Measurements from ENCODE around the gene IL12B.

The IL12B gene

GRCh38 chr5:159331093-159331973 is 1.0 kb upstream of the IL12B start:
- DNase-seq (ENCODE audit: low read depth): peak; percentile 58
- peak overlapping the region; percentile 50 for H3K4me3 ChIP-seq (ENCODE audit: low read depth, low read length)
- peak; percentile 80 for TF ChIP-seq CTCF (IDR thresholded peaks at IDR 0.05; ENCODE audit: insufficient read depth, low read depth, low read length, missing control alignments)

- no peak overlapping the region for H3K4me3 ChIP-seq (ENCODE audit: low read depth, low read length)
- no peak for DNase-seq (ENCODE audit: low read depth)
- TF ChIP-seq CTCF (IDR thresholded peaks at IDR 0.05; ENCODE audit: insufficient read depth, low read depth, low read length, missing control alignments): no peak
Observed at GRCh38 chr5:159324986-159325385, 5.3 kb downstream of the IL12B start.

GRCh38 chr5:159324102-159324755 is 6.1 kb downstream of the IL12B start:
- no peak for TF ChIP-seq CTCF (IDR thresholded peaks at IDR 0.05; ENCODE audit: insufficient read depth, low read depth, low read length, missing control alignments)
- no peak for DNase-seq (ENCODE audit: low read depth)

GRCh38 chr5:159322180-159322579 is 8.1 kb downstream of the IL12B start:
- no peak overlapping the region for H3K4me3 ChIP-seq (ENCODE audit: low read depth, low read length)
- DNase-seq (ENCODE audit: low read depth): no peak
- no peak for TF ChIP-seq CTCF (IDR thresholded peaks at IDR 0.05; ENCODE audit: insufficient read depth, low read depth, low read length, missing control alignments)

More at GRCh38 chr5:159324102-159324755, 6.1 kb downstream of the IL12B start:
- no peak overlapping the region for H3K4me3 ChIP-seq (ENCODE audit: low read depth, low read length)

- no peak for TF ChIP-seq CTCF (IDR thresholded peaks at IDR 0.05; ENCODE audit: insufficient read depth, low read depth, low read length, missing control alignments)
- no peak overlapping the region for H3K4me3 ChIP-seq (ENCODE audit: low read depth, low read length)
- DNase-seq (ENCODE audit: low read depth): no peak
Observed at GRCh38 chr5:159319832-159320231, 10.5 kb downstream of the IL12B start.

- H3K4me3 ChIP-seq (ENCODE audit: low read depth, low read length): no peak overlapping the region
- TF ChIP-seq CTCF (IDR thresholded peaks at IDR 0.05; ENCODE audit: insufficient read depth, low read depth, low read length, missing control alignments): no peak
- no peak for DNase-seq (ENCODE audit: low read depth)
Observed at GRCh38 chr5:159319363-159319762, 10.9 kb downstream of the IL12B start.
